Brain microvascular endothelial cell (primary cell): ENCODE measurements around the gene ARSD.
"Not testable (repeated sequence)": the region's sequence is repeated elsewhere in the genome, so short reads cannot be mapped to it uniquely, and the experiment has no call there.

Source experiments
- DNase-seq: peaks from one replicate; pipeline ENCODE4 v3.0.0-alpha.2; 2020
- H3K27ac ChIP-seq: fragments of 250-450 bp; sonication (Bioruptor Pico); 2 replicates; pipeline ENCODE4 v1.5.1; 2020; ENCODE audit warnings: mild to moderate bottlenecking, moderate library complexity
- H3K27me3 ChIP-seq: fragments of 250-450 bp; sonication (Bioruptor Pico); replicated peaks from 2 replicates; pipeline ENCODE4 v1.5.1; 2020; ENCODE audit warnings: mild to moderate bottlenecking
- H3K36me3 ChIP-seq: fragments of 250-450 bp; sonication (Bioruptor Pico); replicated peaks from 2 replicates; pipeline ENCODE4 v1.5.1; 2020; ENCODE audit warnings: mild to moderate bottlenecking
- H3K4me3 ChIP-seq: 2 replicates; pipeline ENCODE4 v1.5.1; 2011; ENCODE audit warnings: low read depth, mild to moderate bottlenecking, control low read depth, low read length, moderate library complexity
- in situ Hi-C: cut with HindIII; loops from 2 replicates; pipeline ENCODE4 v1.10.0; 2017; ENCODE audit warnings: low sequenced_read_pairs, low pct_ligation_motif_present
- TF ChIP-seq, protein P1 (sequence below): IDR thresholded peaks from 2 replicates; pipeline ENCODE4 v1.5.1; 2011; ENCODE audit warnings: low read depth, mild to moderate bottlenecking, moderate library complexity, low read length, control low read depth, inconsistent platforms; ENCODE audit errors: missing control alignments

The ARSD gene

GRCh38 chrX:2960861-2961515 is 31.8 kb upstream of the ARSD start:
- TF ChIP-seq, protein P1, sequence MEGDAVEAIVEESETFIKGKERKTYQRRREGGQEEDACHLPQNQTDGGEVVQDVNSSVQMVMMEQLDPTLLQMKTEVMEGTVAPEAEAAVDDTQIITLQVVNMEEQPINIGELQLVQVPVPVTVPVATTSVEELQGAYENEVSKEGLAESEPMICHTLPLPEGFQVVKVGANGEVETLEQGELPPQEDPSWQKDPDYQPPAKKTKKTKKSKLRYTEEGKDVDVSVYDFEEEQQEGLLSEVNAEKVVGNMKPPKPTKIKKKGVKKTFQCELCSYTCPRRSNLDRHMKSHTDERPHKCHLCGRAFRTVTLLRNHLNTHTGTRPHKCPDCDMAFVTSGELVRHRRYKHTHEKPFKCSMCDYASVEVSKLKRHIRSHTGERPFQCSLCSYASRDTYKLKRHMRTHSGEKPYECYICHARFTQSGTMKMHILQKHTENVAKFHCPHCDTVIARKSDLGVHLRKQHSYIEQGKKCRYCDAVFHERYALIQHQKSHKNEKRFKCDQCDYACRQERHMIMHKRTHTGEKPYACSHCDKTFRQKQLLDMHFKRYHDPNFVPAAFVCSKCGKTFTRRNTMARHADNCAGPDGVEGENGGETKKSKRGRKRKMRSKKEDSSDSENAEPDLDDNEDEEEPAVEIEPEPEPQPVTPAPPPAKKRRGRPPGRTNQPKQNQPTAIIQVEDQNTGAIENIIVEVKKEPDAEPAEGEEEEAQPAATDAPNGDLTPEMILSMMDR, result no peak
- in situ Hi-C loops, result no loop called here
- no peak overlapping the region for H3K27ac ChIP-seq
- no peaks in the 10 kb centered on the region for H3K27me3 ChIP-seq
- no peak for DNase-seq
- H3K4me3 ChIP-seq, result no peak overlapping the region
- no peaks in the 10 kb centered on the region for H3K36me3 ChIP-seq

DNA sequence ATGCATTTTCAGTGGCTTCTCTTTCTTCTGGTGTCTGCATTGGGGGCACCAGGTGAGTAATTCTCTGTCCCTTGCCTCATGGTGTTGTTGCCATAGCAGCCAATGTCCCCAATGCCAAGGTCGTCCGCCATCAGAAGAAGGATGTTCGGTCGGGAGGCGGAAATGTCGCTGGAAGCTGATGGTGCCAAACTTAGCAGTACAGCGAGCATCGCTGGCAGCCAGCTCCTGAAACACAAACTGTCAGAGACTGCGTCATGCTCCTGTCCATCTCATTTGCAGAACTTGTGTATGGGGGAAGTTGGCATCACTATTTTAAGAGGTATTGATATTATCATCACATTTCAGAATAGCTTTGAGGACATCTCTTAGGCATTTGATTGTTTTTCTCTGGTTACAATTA is 29.1 kb upstream of the ARSD start:
- DNase-seq, result no peak
- Histone ChIP-seq H3K36me3 (no peaks in the 10 kb centered on the region), H3K27me3 (no peaks in the 10 kb centered on the region), H3K4me3 (no peak overlapping the region), H3K27ac (no peak overlapping the region)
- TF ChIP-seq, protein P1, result no peak
- in situ Hi-C loops, result no loop called here

DNA sequence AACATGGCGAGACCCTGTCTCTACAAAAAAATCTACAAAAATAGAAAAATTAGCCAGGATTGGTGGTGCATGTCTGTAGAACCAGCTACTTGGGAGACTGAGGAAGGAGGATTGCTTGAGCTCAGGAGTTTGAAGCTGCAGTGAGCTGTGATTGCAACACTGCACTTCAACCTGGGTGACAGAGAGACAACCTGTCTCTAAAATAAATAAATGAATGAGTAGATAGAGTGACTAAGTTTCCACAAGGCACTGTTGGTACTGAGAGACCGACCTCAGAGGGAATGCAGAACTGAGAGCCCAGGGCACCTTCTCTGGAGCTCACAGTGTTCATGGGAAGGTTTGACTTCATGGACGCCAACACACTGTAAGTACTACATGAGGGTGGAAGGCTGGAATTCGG is 26.7 kb upstream of the ARSD start:
- in situ Hi-C loops, result no loop called here
- TF ChIP-seq, protein P1, result no peak
- no peaks in the 10 kb centered on the region for H3K27me3 ChIP-seq
- no peak overlapping the region for H3K4me3 ChIP-seq
- no peak overlapping the region for H3K27ac ChIP-seq
- H3K36me3 ChIP-seq, result no peaks in the 10 kb centered on the region
- DNase-seq, result no peak

DNA sequence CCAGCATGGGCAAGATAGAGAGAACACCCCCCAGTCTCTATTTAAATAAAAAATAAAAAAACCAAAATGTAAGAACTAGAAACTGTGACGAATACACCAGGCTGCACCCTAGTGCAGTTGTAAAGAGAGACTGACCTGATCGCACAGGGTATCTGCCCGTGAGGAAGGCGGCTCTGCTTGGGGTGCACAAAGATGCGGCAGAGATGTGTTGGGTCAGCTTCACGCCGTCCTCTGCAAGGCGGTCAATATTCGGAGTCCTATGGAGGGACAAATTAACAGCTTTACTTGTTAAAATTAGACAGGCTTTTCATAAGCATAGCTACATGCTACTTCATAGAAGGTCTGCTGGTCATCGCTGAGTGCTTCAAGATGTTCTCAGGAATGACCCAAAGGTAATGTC is 26.1 kb upstream of the ARSD start:
- in situ Hi-C loops, result no loop called here
- no peak for DNase-seq
- Histone ChIP-seq H3K36me3 (no peaks in the 10 kb centered on the region), H3K27me3 (no peaks in the 10 kb centered on the region), H3K27ac (no peak overlapping the region), H3K4me3 (no peak overlapping the region)
- TF ChIP-seq, protein P1, result no peak

GRCh38 chrX:2954541-2954940 is 25.4 kb upstream of the ARSD start:
- Histone ChIP-seq H3K27me3 (no peaks in the 10 kb centered on the region), H3K36me3 (no peaks in the 10 kb centered on the region), H3K4me3 (no peak overlapping the region), H3K27ac (no peak overlapping the region)
- no peak for DNase-seq
- TF ChIP-seq, protein P1, result no peak
- in situ Hi-C loops, result no loop called here

DNA sequence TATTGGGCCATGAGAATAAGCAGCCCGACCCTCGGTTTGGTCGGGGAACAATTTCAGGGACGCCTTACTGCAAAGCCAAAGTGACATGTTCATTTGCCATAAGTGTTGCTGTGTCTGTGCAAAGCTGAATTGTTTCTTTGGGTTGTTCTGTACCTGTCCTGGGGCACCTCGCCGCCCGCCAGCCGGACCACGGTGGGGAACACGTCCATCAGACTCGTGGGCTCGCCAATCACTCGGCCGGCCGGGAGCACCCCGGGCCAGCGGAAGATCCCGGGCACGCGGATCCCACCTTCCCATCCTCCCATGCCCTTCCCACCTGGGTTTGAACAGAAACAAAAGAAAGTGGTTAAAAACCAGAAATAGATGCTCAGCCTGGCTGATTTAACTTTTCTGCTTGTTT is 8.8 kb upstream of the ARSD start:
- not testable (repeated sequence) for H3K27me3 ChIP-seq

More for the DNA sequence above, 8.8 kb upstream of the ARSD start:
- H3K4me3 ChIP-seq, DNase-seq, H3K36me3 ChIP-seq, H3K27ac ChIP-seq, in situ Hi-C loops: not testable (repeated sequence)
